ENCODE measurements around the gene CD38. TPM values are rescaled to one million over a fixed set of nuclear protein-coding genes. Genes with fewer than 3 reads are reported as not detected.

Gene CD38
- total and polyA plus RNA-seq, 2 of the 13 experiments (the other 11 are each of a cell fraction or from before 2014, with no cell fraction given): not detected

GRCh38 chr4:15740764-15741404, 37.2 kb upstream of the CD38 start (continued):
- TF ChIP-seq ZNF597 (CRISPR knock-in tag; IDR thresholded peaks at IDR 0.05): no peak
- TF ChIP-seq FOXJ3 (CRISPR knock-in tag; IDR thresholded peaks at IDR 0.05; ENCODE audit: borderline replicate concordance): peak; percentile 81; the same call in 1 of the 2 replicates
- TF ChIP-seq ZNF543 (CRISPR knock-in tag; IDR thresholded peaks at IDR 0.05): no peak
- no peak for TF ChIP-seq ZFP36L1 (CRISPR knock-in tag; IDR thresholded peaks at IDR 0.05)
- no peak for TF ChIP-seq MAFF (IDR thresholded peaks at IDR 0.05; ENCODE audit: low read depth, low read length)
- TF ChIP-seq ZNF782 (CRISPR knock-in tag; IDR thresholded peaks at IDR 0.05; ENCODE audit: borderline replicate concordance): no peak
- TF ChIP-seq FOXP1 (IDR thresholded peaks at IDR 0.05): no peak
- TF ChIP-seq FOXP1 (CRISPR knock-in tag; IDR thresholded peaks at IDR 0.05): peak; percentile 47; the same call in 1 of the 2 replicates
- TF ChIP-seq ZNF83 (CRISPR knock-in tag; IDR thresholded peaks at IDR 0.05; ENCODE audit: borderline replicate concordance): no peak
- TF ChIP-seq FOXA1 (IDR thresholded peaks at IDR 0.05): peak; percentile 83; the same call in 1 of the 2 replicates
- TF ChIP-seq FOXA1 (CRISPR knock-in tag; IDR thresholded peaks at IDR 0.05): peak; percentile 82
- no peak for TF ChIP-seq ZNF274 (CRISPR knock-in tag; IDR thresholded peaks at IDR 0.05)
- TF ChIP-seq DMTF1 (CRISPR knock-in tag; IDR thresholded peaks at IDR 0.05): no peak
- no peak for TF ChIP-seq ZNF709 (CRISPR knock-in tag; IDR thresholded peaks at IDR 0.05)
- TF ChIP-seq ZNF879 (CRISPR knock-in tag; IDR thresholded peaks at IDR 0.05): no peak
- TF ChIP-seq NBN (conservative IDR thresholded peaks at IDR 0.05): no peak
- no peak for TF ChIP-seq XRCC5 (optimal IDR thresholded peaks at IDR 0.05; ENCODE audit: low read length)
- peak; percentile 55 for TF ChIP-seq NR2C2 (CRISPR knock-in tag; IDR thresholded peaks at IDR 0.05; ENCODE audit: borderline replicate concordance)
- no peak for TF ChIP-seq ZNF572 (CRISPR knock-in tag; IDR thresholded peaks at IDR 0.05)
- TF ChIP-seq ZBTB1 (CRISPR knock-in tag; IDR thresholded peaks at IDR 0.05; ENCODE audit: borderline replicate concordance): no peak
- no peak for TF ChIP-seq U2AF2 (IDR thresholded peaks at IDR 0.05; ENCODE audit: low read depth, low read length)
- peak; percentile 69; the same call in 1 of the 2 replicates for TF ChIP-seq CBFB (CRISPR knock-in tag; IDR thresholded peaks at IDR 0.05)
- TF ChIP-seq ZBTB34 (CRISPR knock-in tag; IDR thresholded peaks at IDR 0.05): no peak
- TF ChIP-seq ZNF556 (CRISPR knock-in tag; IDR thresholded peaks at IDR 0.05; ENCODE audit: borderline replicate concordance): no peak
- TF ChIP-seq RAD21 (CRISPR knock-in tag; IDR thresholded peaks at IDR 0.05): no peak
- TF ChIP-seq ZFAT (CRISPR knock-in tag; conservative IDR thresholded peaks at IDR 0.05): no peak
- TF ChIP-seq ATF4 (CRISPR knock-in tag; IDR thresholded peaks at IDR 0.05): peak in 1 of 2 experiments; percentile 76; a peak in 2 of 4 replicates
- TF ChIP-seq ELF4 (CRISPR knock-in tag; IDR thresholded peaks at IDR 0.05; ENCODE audit: borderline replicate concordance): no peak
